GM21723 (cell line): ENCODE measurements around the gene MYLK.
"Not testable (repeated sequence)": the region's sequence is repeated elsewhere in the genome, so short reads cannot be mapped to it uniquely, and the experiment has no call there.

Source experiments
- ATAC-seq: cut with Tn5 transposase; IDR thresholded peaks from one replicate; pipeline ENCODE4 v1.9.1; 2021; ENCODE audit warnings: mild to moderate bottlenecking, moderate library complexity; ENCODE audit not compliant: unreplicated experiment

The MYLK gene

GRCh38 chr3:123705488-123706285, 178.4 kb downstream of the MYLK start:
- ATAC-seq = no peak

- ATAC-seq = not testable (repeated sequence)
Measured at GRCh38 chr3:123703663-123704062, 180.5 kb downstream of the MYLK start.

- ATAC-seq = no peak
Measured at GRCh38 chr3:123702720-123703119, 181.4 kb downstream of the MYLK start.

- ATAC-seq = not testable (repeated sequence)
Measured at GRCh38 chr3:123702057-123702456, 182.1 kb downstream of the MYLK start.

- no peak for ATAC-seq
Measured at GRCh38 chr3:123700791-123701722, 183.1 kb downstream of the MYLK start.

- no peak for ATAC-seq
Measured at GRCh38 chr3:123698813-123699212, 185.3 kb downstream of the MYLK start.

- ATAC-seq = no peak
Measured at GRCh38 chr3:123696808-123697207, 187.3 kb downstream of the MYLK start.

- no peak for ATAC-seq
Measured at GRCh38 chr3:123695731-123696640, 188.1 kb downstream of the MYLK start.

GRCh38 chr3:123695152-123695551, 189.0 kb downstream of the MYLK start:
- no peak for ATAC-seq

GRCh38 chr3:123694366-123695087, 189.6 kb downstream of the MYLK start:
- ATAC-seq = no peak

GRCh38 chr3:123693584-123694190, 190.4 kb downstream of the MYLK start:
- ATAC-seq = no peak

GRCh38 chr3:123692671-123693070, 191.5 kb downstream of the MYLK start:
- ATAC-seq = no peak

- ATAC-seq = no peak
Measured at GRCh38 chr3:123692041-123692440, 192.1 kb downstream of the MYLK start.

- ATAC-seq = no peak
Measured at GRCh38 chr3:123689831-123690230, 194.3 kb downstream of the MYLK start.

GRCh38 chr3:123688241-123688747, 195.8 kb downstream of the MYLK start:
- no peak for ATAC-seq

GRCh38 chr3:123687286-123687685, 196.8 kb downstream of the MYLK start:
- ATAC-seq = no peak

GRCh38 chr3:123686251-123686650, 197.9 kb downstream of the MYLK start:
- ATAC-seq = no peak

GRCh38 chr3:123685780-123686179, 198.4 kb downstream of the MYLK start:
- no peak for ATAC-seq

- no peak for ATAC-seq
Measured at GRCh38 chr3:123684636-123685035, 199.5 kb downstream of the MYLK start.
